HG03442 (cell line): ENCODE results near the gene EIF4A3.
A peak's percentile ranks its signal among the peaks of the same experiment; 100 is the strongest.
"Not testable (repeated sequence)": the region's sequence is repeated elsewhere in the genome, so short reads cannot be mapped to it uniquely, and the experiment has no call there.

Experiments
- ATAC-seq: cut with Tn5 transposase; IDR thresholded peaks from one replicate; pipeline ENCODE4 v1.9.1; 2021; ENCODE audit warnings: mild to moderate bottlenecking, moderate library complexity; ENCODE audit not compliant: unreplicated experiment

The EIF4A3 gene

DNA sequence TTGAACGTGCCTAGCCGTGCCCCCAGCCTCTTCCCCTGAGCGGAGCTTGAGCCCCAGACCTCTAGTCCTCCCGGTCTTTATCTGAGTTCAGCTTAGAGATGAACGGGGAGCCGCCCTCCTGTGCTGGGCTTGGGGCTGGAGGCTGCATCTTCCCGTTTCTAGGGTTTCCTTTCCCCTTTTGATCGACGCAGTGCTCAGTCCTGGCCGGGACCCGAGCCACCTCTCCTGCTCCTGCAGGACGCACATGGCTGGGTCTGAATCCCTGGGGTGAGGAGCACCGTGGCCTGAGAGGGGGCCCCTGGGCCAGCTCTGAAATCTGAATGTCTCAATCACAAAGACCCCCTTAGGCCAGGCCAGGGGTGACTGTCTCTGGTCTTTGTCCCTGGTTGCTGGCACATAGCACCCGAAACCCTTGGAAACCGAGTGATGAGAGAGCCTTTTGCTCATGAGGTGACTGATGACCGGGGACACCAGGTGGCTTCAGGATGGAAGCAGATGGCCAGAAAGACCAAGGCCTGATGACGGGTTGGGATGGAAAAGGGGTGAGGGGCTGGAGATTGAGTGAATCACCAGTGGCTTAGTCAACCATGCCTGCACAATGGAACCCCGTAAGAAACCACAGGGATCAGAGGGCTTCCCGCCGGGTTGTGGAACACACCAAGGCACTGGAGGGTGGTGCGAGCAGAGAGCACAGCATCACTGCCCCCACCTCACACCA is 44.8 kb downstream of the EIF4A3 start:
- peak; percentile 11 for ATAC-seq

DNA sequence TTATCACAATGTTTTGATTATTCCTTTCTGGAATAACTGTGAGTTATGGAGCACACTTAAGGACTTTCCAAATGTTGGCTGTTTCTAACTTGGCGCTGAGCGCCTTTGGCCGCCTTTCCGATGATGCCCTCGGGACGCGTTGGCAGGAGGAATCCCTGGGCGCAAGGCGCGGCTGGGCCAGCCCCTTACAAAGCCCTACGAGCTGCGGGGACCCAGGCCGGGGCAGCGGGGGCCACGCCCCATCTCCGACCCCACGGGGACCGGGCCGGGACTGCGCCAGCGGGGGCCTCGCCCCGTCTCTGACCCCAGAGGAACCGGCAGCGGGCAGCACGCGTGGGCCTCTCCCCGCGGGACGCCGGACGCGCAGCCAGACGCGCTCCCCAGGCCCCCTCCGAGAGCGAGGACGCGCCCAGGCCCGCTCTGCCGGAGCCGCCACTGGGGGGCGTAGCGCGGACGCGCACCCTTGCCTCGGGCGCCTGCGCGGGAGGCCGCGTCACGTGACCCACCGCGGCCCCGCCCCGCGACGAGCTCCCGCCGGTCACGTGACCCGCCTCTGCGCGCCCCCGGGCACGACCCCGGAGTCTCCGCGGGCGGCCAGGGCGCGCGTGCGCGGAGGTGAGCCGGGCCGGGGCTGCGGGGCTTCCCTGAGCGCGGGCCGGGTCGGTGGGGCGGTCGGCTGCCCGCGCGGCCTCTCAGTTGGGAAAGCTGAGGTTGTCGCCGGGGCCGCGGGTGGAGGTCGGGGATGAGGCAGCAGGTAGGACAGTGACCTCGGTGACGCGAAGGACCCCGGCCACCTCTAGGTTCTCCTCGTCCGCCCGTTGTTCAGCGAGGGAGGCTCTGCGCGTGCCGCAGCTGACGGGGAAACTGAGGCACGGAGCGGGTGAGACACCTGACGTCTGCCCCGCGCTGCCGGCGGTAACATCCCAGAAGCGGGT is 45.6 kb downstream of the EIF4A3 start, which contains the start of gene GAA:
Gene GAA (plus strand): TSS at position 571 of the 935 bp plus-strand sequence. CDS start 3,006 bp downstream, outside the sequence.
- peak; percentile 72 for ATAC-seq

DNA sequence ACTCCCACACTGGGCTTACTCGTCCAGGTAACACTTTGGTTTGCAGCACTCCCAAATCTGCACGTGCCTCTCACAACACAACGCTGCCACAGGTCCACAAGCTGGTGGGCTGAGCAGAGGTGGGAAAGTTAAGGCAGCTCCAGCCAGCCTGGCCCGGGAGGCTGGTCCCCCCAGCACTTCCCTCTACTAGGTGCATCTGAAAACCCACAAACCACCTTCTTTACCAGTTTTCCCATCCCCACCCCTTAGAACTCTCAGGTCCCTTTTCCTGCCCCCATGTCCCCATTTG is 46.9 kb downstream of the EIF4A3 start:
- ATAC-seq = no peak

GRCh38 chr17:80099291-80100034 is 47.5 kb downstream of the EIF4A3 start:
- ATAC-seq = no peak

DNA sequence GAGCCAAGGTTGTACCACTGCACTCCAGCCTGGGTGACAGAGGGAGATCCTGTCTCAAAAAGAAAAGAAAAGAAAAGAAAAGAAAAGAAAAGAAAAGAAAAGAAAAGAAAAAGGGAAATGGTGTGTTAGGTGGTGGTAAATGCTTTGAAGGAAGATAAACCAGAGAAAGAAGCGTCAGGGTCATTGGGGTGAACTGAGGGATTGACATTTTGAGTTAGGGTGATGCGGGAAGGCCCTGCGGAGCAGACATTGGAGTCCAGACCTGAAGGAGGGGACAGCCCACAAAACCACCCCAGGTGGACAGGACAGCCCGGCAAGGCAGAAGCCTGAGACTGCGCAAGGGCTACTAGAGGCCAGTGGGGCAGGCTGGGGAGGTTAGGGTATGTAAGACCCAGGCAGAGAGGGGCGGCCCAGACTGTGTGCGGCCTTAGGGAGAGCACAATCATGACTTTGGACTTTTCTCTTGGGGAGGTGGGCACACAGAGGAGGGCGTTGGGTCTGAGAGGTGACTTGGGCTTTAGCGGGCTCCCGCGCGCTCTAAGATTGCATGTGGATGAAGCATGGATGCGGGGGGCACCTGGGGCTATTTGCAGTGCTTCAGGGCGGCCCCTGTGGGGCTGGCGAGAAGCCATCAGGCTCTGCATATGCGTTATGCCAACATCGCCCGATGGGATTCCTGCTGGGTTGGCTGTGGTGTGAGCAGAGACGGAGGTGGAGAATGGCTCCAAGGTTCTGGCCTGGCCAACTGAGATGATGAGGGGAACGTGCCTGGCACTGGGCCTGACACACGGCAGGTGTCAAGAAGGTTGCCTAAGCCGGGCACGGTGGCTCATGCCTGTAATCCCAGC is 48.9 kb downstream of the EIF4A3 start:
- ATAC-seq = no peak

DNA sequence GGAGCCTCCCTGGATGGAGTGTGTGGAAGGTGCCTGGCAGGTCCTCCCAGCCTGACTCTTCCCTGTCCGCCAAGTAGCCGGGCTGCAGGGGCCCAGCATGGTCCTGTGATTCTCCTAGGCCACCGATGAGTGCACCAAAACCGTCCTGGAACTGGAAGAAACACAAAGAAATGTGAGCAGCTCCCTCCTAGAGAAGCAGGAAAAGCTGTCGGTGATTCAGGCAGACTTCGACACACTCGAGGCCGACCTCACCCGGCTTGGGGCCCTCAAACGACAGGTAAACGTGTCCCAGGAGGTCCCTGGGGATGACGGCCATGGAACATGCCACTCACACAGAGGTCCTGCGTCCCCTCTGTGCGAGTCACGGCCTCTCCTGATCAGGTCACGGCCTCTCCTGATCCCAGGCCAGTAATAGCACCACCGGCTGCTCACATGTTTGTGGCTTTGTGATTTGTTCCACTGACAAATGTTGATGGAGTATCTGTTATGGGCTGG is 49.8 kb downstream of the EIF4A3 start:
- no peak for ATAC-seq

- no peak for ATAC-seq
Measured at GRCh38 chr17:80096561-80097021, 50.3 kb downstream of the EIF4A3 start.

DNA sequence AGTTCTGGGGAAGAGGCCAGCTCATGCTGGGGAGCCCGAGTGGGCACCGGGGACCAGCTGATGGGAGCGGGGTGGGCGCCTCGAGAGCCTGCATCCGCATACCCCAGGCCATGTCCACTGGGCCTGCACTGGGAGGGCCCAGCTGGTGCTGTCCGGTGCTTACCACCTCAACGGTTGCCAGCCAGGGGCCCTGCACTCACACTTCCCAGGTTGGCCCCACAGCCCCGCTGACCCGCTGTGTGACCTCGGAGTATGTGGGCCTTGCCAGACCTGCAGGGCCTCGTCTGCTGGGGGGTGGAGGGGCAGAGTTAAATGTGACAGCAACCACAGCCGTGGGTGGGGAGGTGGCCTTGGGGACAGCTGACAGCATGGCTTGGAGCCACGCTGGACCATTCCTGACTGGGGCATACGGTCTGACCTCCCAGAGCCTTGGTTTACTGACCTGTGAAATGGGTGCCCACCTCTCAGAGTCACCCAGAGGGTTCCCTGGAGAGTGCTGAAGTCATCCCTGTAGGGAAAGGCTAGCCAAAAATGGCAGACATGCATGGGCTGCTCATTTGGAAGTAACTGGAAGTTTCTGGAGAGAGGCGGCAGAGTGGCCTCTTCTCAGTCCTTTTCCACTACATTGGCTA is 51.0 kb downstream of the EIF4A3 start:
- ATAC-seq = no peak

GRCh38 chr17:80095038-80095843 is 51.7 kb downstream of the EIF4A3 start:
- no peak for ATAC-seq

- no peak for ATAC-seq
Measured at GRCh38 chr17:80092959-80093358, 54.0 kb downstream of the EIF4A3 start.

- no peak for ATAC-seq
Measured at GRCh38 chr17:80091376-80091775, 55.6 kb downstream of the EIF4A3 start.

DNA sequence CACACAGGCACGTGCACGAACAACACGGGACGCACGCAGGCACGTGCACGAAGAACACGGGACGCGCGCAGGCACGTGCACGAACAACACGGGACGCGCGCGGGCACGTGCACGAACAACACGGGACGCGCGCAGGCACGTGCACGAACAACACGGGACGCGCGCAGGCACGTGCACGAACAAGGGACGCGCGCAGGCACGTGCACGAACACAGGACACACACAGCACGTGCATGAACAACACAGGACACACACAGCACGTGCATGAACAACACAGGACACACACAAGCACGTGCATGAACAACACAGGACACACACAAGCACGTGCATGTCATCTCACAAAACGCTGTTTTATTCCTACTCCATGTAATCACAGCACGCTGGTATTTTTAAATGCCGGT is 56.8 kb downstream of the EIF4A3 start:
- ATAC-seq = not testable (repeated sequence)

GRCh38 chr17:80089762-80090161 is 57.2 kb downstream of the EIF4A3 start:
- ATAC-seq = no peak

DNA sequence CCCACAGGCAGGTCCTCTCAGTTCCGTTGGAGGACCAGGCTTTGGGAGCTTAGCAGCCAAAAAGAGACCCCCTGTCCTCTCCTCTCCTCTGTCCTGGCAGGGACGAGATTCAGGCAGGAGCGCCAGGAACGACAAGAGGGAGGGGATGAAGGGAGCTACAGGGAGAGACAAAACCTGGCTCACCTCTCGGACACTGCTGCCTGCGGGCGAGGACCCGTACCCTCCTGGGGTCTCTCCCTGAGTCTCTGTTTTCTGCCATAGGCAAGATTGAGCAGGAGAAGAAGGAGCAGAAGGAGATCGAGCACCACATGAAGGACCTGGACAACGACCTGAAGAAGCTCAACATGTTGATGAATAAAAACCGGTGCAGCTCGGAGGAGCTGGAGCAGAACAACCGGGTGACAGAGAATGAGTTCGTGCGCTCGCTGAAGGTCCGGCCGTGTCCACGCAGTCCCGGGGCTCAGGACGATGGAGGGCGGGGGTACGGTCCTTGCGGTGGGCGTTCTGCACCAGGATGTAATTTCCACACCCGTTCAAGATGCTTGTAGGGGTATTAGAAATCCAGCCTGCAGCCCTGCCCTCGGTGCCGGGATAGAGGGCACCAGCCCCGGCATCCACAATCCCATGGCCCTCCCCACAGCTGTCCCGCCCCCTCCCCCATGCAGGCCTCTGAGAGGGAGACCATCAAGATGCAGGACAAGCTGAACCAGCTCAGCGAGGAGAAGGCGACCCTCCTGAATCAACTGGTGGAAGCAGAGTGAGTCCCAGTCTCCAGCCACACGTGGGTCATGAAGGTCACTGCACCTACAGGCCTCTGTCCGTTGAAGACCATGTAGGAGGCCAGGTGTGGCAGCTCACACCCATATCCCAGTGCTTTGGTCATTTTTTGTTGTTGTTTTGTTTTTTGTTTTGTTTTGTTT is 59.3 kb downstream of the EIF4A3 start:
- ATAC-seq = no peak

- no peak for ATAC-seq
Measured at GRCh38 chr17:80086616-80087015, 60.3 kb downstream of the EIF4A3 start.

- ATAC-seq = no peak
Measured at GRCh38 chr17:80086081-80086480, 60.8 kb downstream of the EIF4A3 start.

- no peak for ATAC-seq
Measured at GRCh38 chr17:80084773-80085172, 62.2 kb downstream of the EIF4A3 start.
